ENCODE results near the gene PCNA.
"Not testable (repeated sequence)": the region's sequence is repeated elsewhere in the genome, so short reads cannot be mapped to it uniquely, and the experiment has no call there.

Gene PCNA

DNA sequence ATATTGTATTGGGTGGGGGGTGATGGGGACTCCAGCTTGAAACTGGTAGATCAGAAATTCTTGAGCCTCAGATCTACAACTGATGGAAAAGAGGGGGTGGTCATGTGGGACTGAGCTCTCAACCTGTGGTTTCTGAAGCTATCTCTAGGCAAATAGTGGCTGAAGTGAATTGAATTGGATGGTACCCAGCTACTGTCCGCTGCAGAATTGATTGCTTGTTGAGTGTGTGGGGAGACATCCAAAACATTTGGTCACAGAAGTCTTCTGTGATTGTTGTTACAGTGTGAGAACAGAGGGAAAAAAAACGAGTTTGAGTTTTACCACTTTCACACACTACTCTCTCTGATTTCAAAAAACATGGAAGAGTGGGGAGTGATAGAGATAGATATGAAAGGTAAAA is 21.9 kb upstream of the PCNA start:
- no peak for DNase-seq

DNA sequence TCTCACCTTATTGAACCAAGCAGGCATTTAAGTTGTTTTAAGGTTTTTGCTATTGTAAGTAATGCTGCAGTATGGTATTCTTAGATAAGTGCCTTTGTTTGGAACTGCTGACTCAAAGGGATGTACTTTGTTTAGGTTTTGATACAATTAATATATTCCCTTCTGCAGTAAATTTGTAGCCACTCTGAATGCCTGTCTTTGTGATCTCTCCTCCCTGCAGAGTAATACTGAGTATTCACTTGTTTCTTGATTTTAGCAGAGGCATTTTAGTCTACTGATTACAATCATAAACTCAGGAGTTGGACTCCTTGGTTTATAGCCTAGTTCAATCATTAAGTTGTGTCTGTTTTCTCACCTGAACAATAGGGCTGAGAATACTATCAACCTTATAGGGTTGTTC is 20.4 kb upstream of the PCNA start:
- DNase-seq: no peak

DNA sequence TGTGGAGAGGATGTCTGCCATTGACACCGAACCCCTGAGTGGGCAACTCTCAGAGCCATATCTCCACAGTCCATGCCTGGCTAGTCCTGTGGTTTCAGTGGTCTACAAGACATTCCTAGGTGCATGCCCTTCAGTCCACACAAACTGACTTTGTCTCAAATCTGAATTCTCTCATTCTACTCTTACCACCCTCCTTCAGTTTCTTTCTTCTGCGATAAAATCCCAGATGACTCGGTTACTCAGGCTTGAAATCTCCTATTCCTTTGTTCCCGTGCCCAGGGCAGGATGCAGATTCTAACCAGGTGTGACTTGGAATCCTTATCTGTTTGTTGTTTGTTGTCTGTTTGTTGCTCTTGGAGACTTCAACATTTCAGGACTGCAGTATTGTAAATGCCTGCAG is 16.3 kb upstream of the PCNA start:
- no peak for DNase-seq

DNA sequence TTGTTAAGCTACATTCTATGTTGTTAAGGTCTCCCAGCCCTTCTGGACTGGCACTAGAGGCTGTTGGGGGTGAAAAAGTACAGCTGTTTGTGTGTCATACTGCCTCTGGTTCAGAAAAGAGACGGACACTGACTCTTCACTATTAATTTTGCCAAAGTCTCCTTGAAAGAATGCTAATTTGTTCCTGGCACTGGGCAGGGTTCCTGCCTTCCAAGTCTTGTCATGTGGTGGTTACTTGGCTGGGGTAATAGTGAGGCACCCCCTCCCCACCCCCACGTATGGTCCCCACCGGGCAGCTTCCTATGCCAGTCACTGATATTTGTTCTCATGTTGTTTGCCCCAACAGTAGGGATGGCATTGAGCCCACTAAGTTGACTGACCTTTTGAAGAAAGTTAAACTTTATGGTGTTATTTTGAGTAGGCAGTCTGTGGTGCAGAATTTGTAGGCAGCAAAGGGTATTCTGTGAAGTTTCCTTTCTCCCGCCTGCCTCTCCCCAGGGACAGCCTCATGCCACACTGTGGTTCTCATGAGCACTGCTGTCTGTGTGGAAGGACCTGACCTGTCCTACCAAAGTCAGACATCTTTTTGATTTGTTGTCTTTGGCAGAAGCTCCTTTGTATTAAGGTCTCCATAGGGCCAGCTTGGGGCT is 15.7 kb upstream of the PCNA start:
- DNase-seq: no peak

DNA sequence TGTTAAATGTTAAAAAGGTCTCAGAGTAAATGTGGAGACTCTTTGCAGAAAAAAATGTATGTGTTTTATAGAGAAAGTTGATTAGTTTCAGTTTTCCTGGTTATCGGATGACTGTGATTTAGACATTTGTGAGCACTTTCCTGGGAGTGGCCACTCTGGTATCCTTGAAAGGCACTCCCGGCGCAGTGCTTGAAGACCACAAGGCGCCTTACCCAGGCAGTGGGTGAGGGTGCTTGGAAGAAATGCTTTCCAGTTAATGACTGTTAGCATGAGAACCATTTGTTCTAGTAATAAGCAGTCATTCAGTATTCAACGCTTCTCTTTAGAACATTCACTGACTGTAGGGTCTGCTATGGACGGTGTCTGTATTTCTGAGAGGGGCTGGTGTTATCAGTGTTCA is 14.2 kb upstream of the PCNA start:
- DNase-seq: no peak

DNA sequence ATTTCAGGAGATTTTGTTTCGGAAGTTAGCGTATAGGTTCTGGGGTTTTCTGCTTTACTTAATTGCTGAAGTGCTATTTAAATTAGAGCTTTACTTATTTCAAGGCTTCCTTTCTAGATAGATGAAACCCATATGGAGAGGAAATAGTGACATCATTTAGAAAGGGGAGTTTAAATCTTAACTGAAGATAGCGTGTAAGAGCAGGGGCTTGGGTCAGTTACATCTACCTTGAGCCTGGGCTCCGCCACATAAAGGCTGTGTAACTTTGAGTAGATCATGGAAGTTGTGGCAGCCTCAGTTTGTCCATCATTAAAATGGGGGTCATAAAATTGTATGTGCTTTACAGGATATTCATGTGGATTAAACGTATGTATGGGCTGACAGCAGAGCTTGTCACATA is 11.7 kb upstream of the PCNA start:
- DNase-seq: no peak

DNA sequence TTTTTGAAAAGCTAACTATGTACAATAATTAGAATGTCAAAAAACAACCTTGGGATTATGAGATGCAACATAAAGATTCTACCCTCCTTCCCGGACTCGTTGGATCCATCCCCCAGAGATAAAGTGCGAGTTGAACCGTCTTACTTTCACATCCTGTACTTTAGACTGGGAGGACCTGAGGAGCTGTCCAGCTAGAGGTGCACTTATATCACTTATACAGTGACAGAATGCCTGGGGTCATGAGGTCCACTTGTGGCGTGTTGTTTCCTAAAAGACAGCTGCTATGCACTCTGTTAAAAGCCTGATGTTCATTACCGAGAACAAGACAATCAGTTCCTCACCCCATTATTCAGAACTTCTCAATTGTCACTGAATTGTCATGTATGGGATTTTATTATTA is 9.1 kb upstream of the PCNA start:
- DNase-seq: no peak

DNA sequence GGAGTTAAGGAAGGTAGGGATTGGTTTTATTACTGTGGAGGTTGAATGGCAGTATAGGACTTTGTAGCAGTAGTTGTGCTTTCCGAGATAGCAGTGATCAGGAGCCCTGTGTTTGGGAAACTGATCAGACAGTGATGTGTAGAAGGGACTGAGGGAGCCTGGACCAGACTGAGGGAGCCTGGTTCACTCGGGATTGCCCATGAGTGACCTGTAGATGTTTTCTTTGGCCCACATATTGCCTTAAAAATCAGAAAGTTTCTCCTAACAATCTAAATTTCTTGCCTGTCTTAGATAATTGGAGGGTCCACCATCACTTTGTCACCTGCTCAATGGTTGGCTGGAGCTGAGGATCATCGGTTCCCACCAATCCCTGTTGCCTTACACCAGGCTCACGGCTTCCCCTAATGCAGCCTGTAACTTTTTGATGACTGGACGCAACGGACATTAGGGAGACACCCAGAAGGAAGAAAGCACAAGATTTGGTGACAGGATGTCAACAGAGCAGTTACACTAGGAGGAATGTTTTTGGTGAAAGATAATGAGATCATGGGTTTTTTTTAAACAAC is 8.2 kb upstream of the PCNA start:
- DNase-seq: no peak

DNA sequence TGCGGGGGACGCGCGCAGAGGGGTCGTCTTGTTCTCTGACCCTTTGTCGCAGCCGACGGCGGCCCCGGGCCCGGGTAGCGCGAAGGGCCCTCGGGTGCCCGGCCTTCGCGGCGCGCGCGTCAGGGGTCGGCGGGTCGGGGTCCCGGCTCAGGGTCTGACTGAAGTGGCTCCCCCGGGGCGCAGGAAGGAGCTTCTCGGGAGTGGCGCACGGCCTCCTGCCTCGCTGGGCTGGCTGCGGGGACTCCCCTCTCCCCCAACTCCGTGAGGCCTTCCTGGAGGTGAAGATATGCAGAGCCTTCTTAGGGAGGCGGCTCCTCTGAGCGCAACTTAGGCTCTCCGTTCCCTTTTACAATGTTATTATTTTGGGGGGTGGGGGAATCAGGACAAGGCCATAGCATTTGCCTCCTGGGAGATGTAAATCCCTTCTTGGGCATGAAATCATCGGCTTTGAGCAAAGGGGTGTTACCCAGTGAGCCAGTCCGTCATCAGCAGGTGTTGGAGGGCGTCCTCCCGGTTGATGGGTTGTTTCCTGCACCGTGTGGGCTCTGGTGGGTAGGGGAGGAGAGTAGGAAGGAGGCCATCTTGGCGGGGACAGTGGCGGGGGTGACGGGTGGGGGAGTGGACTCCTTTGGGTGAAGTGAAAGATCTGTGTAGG is 7.6 kb upstream of the PCNA start:
- DNase-seq: peak; percentile 59

DNA sequence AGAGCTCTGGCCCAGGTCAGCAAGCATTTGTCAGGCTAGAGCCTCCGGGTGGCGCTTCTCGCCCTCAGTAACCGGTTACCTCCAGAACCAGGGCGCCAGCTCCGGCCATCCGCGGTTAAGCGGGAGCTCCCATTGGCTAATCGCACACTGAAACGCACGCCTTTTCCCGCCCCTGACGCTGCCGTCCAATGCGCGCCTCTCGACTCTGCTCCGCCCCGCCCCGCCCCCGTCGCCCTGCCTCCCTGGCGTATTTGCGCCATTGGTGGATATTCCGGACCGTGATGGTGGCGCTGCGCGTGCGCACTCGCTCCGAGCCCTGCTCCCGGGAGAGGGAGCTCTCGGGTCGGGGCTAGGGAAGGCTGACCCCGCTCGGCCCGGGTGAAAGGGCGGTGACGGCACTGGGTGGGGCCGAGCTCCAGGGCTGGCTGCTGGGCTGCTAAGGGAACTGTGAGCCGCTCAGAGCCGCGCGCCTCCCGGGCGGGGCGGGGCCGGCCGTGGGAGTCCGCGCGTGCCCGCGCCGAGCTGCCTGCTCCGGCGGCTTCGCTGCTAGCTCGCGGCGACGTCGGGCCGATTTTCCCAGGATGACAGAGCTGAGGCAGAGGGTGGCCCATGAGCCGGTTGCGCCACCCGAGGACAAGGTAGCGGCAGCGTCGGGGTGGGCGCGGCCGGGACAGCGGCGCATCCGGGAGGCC is 6.9 kb upstream of the PCNA start, which contains the start of gene CDS2:
Gene CDS2 (plus strand): TSS at position 497 of the 692 bp plus-strand sequence. CDS start 85 bp downstream, at position 582.
- peak; percentile 99 for DNase-seq

DNA sequence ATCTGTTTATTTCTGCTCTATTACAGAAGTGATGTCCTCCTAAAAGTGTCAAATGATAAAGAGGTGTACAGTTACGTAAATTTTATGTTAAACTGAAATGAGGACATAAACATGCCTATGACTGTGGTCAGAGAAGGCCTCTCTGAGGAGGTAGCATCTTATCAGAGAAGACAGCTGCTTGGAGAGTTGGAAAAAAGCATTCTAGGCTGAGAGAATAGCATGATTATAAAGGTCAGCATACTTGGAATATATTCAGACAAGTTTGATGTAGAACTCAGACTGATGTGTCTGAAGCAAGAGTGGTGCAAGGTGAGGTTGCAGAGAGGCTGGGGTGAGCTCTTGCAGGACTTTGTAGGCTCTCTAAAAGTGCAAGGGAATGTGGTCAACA is 3.1 kb upstream of the PCNA start:
- DNase-seq: no peak

DNA sequence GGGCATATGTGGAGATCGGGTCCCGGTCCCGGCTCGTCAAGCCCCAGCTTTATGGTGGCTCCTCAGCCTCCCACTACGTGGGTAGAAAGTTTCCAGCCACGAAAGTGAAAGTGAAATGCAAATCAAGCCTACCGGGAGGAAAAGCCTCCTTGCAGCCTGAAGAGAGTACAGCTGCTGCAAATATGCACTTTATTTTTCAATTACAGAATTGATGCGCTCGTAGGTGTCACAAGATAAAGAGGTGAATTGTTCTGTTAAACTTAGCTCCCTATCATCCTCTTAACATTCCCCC is 373 bp upstream of the PCNA start:
- DNase-seq: no peak

DNA sequence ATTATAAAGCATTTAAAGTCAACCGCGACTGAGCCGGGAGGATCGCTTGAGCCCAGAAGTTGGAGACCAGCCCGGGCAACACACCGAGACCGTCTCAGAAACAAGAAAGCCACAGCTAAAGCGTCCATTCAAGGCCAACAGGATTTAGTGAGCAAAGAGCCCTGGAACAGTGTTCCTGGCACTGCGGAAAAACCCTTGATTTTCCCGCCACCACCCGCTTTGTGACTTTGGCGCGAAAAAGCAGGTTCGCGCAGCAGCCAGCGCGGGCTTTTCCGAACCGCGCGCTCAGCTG is 669 bp downstream of the PCNA start:
- no peak for DNase-seq

DNA sequence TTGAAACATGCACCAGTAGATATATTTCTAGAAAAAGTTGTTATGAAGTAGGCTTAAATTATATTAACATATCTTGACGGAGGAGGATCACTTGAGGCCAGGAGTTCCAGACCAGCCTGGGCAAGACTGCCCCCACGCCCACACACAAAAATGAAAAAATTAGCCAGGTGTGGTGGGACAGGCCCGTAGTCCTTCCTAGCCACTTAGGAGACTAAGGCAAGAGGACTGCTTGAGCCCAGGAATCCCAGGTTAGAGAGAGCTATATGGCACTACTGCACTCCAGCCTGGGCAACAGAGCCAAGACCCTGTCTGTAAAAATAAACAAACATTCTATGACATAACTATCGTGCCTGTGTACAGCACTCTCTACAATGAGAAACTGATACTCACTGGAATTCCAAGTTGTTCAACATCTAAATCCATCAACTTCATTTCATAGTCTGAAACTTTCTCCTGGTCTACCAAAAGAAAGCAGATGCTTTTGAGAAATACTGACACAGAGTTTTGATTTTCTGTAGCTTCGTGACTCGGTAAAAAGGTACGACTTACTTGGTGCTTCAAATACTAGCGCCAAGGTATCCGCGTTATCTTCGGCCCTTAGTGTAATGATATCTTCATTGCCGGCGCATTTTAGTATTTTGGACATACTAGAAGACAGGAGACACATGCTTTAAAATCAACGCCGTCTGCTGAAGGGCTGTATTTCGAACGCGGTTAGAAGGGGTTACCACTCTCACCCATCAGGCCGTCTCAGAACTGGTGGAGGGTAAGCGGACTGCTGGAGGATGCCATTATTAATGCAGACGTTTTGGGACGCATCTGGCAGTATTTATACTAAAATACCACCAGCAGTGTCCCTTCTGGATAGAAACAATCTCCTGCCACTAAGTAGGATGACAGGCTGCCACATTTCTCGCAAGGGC is 1.3 kb downstream of the PCNA start:
- no peak for DNase-seq

DNA sequence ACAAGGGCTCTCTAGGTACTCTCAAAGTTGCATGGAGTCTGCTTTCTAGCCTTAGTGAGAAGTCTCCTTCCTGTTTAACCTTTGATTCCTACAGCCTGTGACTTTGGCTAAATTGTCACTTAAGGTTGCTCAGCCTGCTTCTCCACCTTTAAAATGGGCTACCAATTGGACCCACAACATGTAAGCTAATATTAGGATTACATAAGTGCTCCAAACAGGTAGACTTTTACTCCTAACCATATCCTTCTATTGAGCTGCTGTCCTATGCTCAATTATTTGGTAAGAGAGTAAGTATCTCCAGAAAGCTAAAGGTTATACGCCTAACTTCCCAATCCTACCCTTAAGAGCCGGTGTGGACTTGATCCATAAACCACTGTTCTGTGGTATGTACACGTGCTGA is 2.9 kb downstream of the PCNA start:
- DNase-seq: no peak

DNA sequence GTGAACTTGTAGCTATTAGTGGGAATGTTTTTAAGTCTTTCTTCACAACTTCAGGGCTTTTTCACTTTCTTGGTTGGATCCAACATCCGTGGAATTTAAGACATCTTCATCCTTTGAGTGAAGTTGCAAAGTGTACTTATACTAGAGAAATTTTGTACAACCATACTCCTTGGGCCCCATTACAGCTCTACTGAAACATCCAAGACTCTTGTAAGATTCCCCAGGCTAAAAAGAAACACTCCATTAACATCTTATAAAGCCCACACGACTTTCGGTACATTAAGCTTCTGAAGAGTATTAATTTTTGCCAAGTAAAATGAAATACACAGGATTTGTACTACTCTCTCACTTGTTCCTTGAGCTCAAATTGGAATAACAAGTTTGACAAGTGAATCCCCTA is 5.4 kb downstream of the PCNA start:
- DNase-seq: no peak

DNA sequence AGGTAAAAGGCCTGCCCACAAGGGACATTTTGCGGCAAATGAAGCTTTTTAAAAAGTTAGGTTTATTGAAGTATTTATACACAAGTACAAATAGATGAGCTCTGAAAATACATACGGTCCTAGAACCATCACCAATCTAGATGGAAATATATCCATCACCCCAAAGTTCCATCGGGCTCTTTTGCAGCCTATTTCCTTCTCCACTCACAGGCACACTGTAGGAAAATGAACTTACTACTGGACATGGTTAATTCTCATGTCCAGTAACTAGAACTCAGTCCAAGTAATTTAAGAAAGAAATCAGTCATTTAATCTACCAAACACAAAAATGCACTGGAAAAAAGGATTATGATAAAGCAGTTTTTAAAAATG is 6.2 kb downstream of the PCNA start:
- no peak for DNase-seq

DNA sequence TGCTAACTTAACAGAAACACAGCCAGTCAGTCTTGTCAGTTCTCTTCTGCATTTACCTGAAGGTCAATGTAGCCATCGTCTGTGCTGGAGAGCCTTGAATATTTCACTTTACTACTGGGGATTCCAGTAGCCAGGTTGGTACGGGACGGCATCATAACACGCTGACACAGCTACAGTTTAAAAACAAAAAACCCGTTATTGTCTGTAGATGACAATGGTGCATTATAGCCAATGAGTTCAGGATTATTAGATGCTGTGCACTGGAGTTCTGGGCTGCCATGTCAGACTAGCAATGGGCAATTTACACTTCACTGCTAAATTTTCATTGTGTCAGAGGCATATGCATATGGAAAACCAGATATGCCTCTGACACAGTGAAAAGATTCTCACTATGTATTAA is 10.5 kb downstream of the PCNA start:
- no peak for DNase-seq

DNA sequence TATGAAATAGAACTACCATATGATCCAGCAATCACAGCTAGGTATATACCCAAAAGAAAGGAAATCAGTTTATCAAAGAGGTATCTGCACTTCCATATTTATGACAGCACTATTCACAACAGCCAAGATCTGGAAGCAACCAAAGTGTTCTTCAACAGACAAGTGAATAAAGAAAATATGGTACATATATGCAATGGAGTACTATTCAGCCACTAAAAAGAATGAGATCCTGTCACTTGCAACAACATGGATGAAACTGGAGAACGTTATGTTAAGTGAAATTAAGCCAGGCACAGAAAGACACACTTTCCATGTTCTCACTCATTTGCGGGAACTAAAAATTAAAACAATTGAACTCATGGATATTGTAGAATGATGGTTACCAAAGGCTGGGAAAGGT is 15.3 kb downstream of the PCNA start:
- DNase-seq: no peak

DNA sequence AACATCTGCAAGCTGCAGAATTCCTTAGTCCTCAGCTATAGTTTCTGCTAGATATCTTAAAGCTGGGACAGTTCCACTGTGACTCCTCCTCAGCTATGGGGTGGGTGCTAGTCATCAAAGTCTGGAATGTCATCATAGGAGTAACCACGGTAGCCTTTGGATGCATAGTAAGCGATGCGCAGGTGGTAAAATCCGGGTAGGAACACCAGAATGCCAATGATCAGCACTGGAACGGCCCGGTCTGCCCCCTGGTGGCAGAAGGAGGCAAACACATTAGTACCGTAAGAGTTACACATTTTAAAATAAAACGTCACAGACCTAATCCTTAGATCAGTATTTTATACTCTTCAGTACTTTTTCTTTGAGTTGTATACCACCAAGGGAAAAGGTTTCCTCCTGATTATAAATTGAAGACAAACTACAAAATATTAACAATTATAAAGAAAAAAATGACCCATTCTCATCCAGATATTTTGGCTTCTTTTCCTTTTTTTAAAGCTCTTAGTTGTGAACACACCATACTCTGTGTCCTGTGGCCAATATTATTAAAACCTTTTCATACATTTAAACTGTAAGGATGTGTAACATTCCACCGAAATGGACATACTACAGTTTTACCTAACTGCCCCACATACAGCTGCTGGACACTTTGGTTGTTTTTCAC is 18.9 kb downstream of the PCNA start:
- peak; percentile 77 for DNase-seq

DNA sequence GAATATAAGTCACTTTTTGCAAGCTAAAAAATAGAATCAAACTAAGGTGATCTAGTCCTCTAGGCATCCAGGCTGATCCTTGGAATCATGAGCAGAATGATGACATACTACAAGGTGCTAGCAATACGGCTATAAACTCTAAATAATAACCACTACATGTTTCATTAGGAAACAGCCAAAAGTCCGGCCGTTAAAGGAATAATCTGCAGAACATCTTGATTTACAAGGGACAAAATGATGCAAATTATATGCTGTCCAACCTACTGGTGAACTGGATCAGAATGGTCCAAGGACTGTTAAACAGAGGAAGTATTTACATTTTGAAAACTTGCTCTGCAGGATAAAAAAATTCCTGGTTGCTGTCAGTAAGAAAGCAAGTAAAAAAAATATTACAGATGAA is 19.8 kb downstream of the PCNA start:
- not testable (repeated sequence) for DNase-seq

DNA sequence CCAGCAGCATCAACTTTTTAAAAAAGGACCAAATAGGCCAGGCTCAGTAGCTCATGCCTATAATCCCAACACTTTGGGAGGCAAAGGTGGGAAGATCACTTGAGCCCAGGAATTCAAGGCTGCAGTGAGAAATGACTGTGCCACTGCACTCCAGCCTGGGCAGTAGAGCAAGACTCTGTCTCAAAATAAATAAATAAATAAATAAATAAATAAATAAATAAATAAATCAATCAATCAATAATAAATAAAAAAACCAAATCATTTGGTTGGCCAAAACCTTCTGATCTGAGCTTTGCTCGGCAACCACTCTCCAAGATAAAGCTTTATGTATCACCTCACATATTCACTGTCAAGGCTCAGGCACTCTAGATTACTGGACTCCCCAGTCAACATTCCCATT is 20.7 kb downstream of the PCNA start:
- DNase-seq: not testable (repeated sequence)

DNA sequence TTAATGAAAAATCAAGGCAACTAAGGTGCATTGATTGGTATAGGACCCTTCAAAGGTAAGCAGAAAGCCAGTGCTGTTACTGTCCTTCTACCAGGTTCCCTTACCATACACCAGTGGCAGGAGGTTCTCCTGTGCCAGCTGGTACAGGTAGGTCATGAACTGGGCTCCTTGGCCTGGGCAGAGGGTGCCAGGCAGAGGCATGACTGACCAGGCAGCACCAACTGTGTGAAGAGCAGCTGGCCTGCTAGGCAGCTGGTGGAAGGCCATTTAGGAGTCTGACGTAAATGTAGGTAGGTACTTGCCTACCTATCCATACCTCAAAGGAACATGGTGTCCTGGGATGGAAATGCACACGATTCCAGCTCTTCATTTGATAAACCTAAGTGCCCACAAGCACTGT is 23.3 kb downstream of the PCNA start:
- no peak for DNase-seq
